DND-41 (cell line): ENCODE measurements around the gene PML.
A peak's percentile ranks its signal among the peaks of the same experiment; 100 is the strongest.

Source experiments
- ATAC-seq: fragments of 200-7000 bp; cut with Tn5 transposase; 3 replicates; pipeline ENCODE4 v1.9.1; 2021; ENCODE audit warnings: low read depth; ENCODE audit not compliant: insufficient read depth
- DNase-seq: peaks from one replicate; pipeline ENCODE4 v3.0.0-alpha.2; 2020
- H2AFZ ChIP-seq: 2 replicates; pipeline ENCODE4 v1.6.0; 2012; ENCODE audit warnings: low read depth, low read length
- H3K27ac ChIP-seq: 2 replicates; pipeline ENCODE4 v1.5.1; 2012; ENCODE audit warnings: low read length, inconsistent platforms
- H3K27me3 ChIP-seq: fragments of 200-600 bp; sonication (generic); 2 replicates; pipeline ENCODE4 v1.6.0; 2012; ENCODE audit warnings: low read length, mild to moderate bottlenecking, inconsistent platforms; ENCODE audit not compliant: insufficient read depth, poor library complexity
- H3K36me3 ChIP-seq: 2 replicates; pipeline ENCODE4 v1.5.1; 2012; ENCODE audit warnings: low read length, inconsistent platforms; ENCODE audit not compliant: insufficient read depth
- H3K4me1 ChIP-seq: 2 replicates; pipeline ENCODE4 v1.5.1; 2012; ENCODE audit warnings: mild to moderate bottlenecking, low read length; ENCODE audit not compliant: insufficient read depth
- H3K4me2 ChIP-seq: 2 replicates; pipeline ENCODE4 v1.6.0; 2012; ENCODE audit warnings: mild to moderate bottlenecking, moderate library complexity, low read length, inconsistent platforms; ENCODE audit not compliant: insufficient read depth
- H3K4me3 ChIP-seq, 2 experiments: fragments of 200-600 bp in 1 of 2; shearing (Covaris generic) in 1 of 2; 2 replicates each; pipeline ENCODE4 v1.5.1; 2012 to 2016; ENCODE audit warnings: inconsistent platforms in 2 of 2, low read length in 2 of 2, mild to moderate bottlenecking in 2 of 2, low read depth in 1 of 2, moderate library complexity in 1 of 2
- H3K79me2 ChIP-seq: 2 replicates; pipeline ENCODE4 v1.6.0; 2012; ENCODE audit warnings: low read length, inconsistent platforms; ENCODE audit not compliant: insufficient read depth
- H3K9ac ChIP-seq: 2 replicates; pipeline ENCODE4 v1.6.0; 2012; ENCODE audit warnings: low read depth, mild to moderate bottlenecking, inconsistent platforms, low read length, moderate library complexity
- H3K9me3 ChIP-seq: 2 replicates; pipeline ENCODE4 v1.5.1; 2012; ENCODE audit warnings: low read length, moderate library complexity, mild to moderate bottlenecking, inconsistent platforms; ENCODE audit not compliant: insufficient read depth, severe bottlenecking
- H4K20me1 ChIP-seq: 2 replicates; pipeline ENCODE4 v1.6.0; 2012; ENCODE audit warnings: low read length; ENCODE audit not compliant: insufficient read depth
- CTCF ChIP-seq: IDR thresholded peaks from 2 replicates; pipeline ENCODE4 v1.5.1; 2012; ENCODE audit warnings: borderline replicate concordance, low read length, moderate library complexity, mild to moderate bottlenecking; ENCODE audit not compliant: poor library complexity, severe bottlenecking; ENCODE audit errors: extremely low read depth
- EZH2 ChIP-seq: IDR thresholded peaks from 3 replicates; pipeline ENCODE4 v1.6.1; 2012; ENCODE audit warnings: borderline replicate concordance, low read depth, mild to moderate bottlenecking, moderate library complexity, low read length, inconsistent platforms; ENCODE audit not compliant: severe bottlenecking

The PML gene

DNA sequence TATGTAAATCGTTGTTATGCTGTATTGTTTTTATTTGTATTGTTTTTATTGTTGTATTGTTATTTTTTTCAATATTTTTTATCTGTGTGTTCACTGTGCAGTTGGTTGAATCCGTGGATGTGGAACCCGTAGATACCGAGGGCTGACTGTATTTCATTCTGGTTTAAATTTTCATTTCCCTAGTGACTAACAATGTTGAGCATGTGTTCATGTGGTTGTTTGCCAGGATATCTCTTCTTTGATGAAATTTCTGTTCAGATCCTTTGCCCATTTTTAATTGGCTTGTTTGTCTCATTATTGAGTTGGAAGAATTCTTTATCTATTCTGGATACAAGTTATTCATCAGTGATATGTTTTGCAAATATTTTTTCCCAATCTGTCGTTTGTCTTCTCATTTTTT is 32.1 kb upstream of the PML start:
- no peak overlapping the region for H2AFZ ChIP-seq
- DNase-seq = no peak
- H3K4me1 ChIP-seq = peaks cover 66% of the 10 kb centered on the region

GRCh38 chr15:73964736-73965093 is 29.8 kb upstream of the PML start:
- H3K9me3 ChIP-seq = no peaks in the 10 kb centered on the region
- no peaks in the 10 kb centered on the region for H4K20me1 ChIP-seq
- H3K27me3 ChIP-seq = no peaks in the 10 kb centered on the region
- peak overlapping the region; percentile 48 for H3K9ac ChIP-seq
- H3K79me2 ChIP-seq = no peaks in the 10 kb centered on the region
- H3K4me1 ChIP-seq = peaks cover 48% of the 10 kb centered on the region
- peak; percentile 82 for ATAC-seq
- H2AFZ ChIP-seq = peak overlapping the region; percentile 72
- TF ChIP-seq CTCF (peak; percentile 98), EZH2 (no peak)
- no peaks in the 10 kb centered on the region for H3K36me3 ChIP-seq
- peak overlapping the region; percentile 75 for H3K4me2 ChIP-seq
- peak; percentile 87 for DNase-seq
- peak overlapping the region; percentile 86 for H3K27ac ChIP-seq
- peak overlapping the region in 1 of 2 experiments; percentile 44; a peak in 2 of 4 replicates for H3K4me3 ChIP-seq

More for the DNA sequence above, 32.1 kb upstream of the PML start:
- H3K79me2 ChIP-seq = no peaks in the 10 kb centered on the region
- H3K4me2 ChIP-seq = no peak overlapping the region
- no peak overlapping the region for H3K27ac ChIP-seq
- no peaks in the 10 kb centered on the region for H4K20me1 ChIP-seq
- H3K9ac ChIP-seq = no peak overlapping the region
- TF ChIP-seq CTCF = no peak
- no peak for TF ChIP-seq EZH2
- no peak overlapping the region for H3K4me3 ChIP-seq
- no peaks in the 10 kb centered on the region for H3K27me3 ChIP-seq
- no peaks in the 10 kb centered on the region for H3K9me3 ChIP-seq
- ATAC-seq = no peak
- H3K36me3 ChIP-seq = no peaks in the 10 kb centered on the region

DNA sequence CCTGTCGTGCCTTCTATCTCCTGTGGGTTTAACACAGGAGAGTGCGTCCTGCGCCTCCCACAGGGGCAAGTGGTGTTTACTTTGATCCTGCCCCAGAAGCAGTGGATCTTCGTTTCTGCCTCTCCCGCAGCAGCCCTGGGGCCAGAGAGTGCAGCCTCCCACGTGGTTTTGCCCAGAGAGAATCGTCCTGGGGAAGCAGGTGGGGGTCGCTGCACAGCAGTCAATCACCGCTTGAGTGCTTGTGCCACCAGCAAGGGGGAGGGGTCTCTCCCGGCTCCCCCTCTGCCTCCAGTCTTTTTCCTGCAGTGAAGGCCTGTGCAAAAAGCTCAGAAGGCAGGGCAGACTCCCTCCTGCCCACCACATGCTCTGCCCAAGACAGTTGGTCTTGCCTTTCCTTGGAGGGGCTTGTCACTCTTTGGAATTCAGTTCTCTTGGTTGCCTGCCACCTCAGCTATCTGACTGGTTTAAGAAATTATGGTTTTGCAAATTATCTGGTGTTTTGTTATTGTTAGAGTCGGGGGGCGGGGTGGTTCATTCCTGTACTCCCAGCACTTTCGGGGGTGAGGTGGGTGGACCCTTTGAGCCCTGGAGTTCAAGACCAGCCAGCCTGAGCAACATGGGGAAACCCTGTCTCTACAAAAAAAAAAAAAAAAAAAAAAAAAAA is 29.3 kb upstream of the PML start:
- Histone ChIP-seq H3K4me2 (peak overlapping the region; percentile 75), H3K4me1 (peaks cover 43% of the 10 kb centered on the region), H3K4me3 (peak overlapping the region in 1 of 2 experiments; percentile 44; a peak in 2 of 4 replicates), H2AFZ (peak overlapping the region; percentile 72), H3K9ac (peak overlapping the region; percentile 48), H3K27ac (peak overlapping the region; percentile 86), H3K36me3 (no peaks in the 10 kb centered on the region), H3K27me3 (no peaks in the 10 kb centered on the region), H3K79me2 (no peaks in the 10 kb centered on the region), H4K20me1 (no peaks in the 10 kb centered on the region), H3K9me3 (no peaks in the 10 kb centered on the region)
- ATAC-seq = peak; percentile 37
- no peak for TF ChIP-seq EZH2
- no peak for TF ChIP-seq CTCF
- peak; percentile 45 for DNase-seq
